ENCODE results near the gene PRDM2.

Gene PRDM2

GRCh38 chr1:13737398-13737797, 37.4 kb downstream of the PRDM2 start:
- DNase-seq, result peak; percentile 88

- no peak for DNase-seq
Observed at GRCh38 chr1:13746342-13746741, 46.4 kb downstream of the PRDM2 start.

GRCh38 chr1:13748610-13749505, 48.9 kb downstream of the PRDM2 start:
- peak; percentile 97 for DNase-seq

DNA sequence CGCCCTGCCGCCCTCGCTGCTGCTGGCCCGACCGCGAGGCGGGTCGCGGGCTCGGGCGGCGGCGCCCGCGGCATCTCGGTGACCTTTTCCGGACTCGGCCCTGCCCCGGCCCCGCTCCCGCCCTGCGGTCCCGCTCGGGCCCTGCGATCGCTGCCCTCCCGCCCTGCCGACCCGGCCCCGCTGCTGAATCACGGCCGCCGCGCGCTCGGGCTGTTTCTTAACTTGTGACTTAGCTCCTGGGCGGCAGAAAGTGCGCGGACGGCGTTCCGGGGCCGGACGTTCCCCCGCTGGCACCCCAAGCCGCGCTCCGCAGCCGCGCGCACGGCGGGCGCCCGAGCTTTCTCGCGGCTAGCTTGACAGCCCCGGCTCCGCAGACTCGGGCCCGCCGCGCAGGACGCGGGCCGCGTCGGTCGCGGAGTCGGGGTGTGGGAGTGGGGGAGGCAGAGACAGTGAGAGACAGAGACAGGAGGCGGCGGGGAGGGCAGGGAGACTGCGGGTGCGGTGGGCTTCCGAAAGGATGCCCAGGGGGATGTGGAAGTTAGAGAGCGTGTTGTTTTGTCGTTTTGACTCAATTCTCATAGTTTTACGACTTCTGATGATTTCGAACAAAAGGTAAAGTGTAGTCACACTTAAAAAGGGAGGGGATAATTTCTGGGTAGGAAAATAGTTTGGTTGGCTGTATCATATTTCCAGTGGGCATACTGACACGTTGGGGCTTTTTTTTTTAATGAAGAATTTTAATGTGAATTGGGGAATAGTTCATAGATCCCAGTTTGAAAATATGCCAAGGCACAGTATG, 49.8 kb downstream of the PRDM2 start:
- DNase-seq, result peak; percentile 18

- no peak for DNase-seq
Observed at GRCh38 chr1:13751458-13751871, 51.5 kb downstream of the PRDM2 start.

DNA sequence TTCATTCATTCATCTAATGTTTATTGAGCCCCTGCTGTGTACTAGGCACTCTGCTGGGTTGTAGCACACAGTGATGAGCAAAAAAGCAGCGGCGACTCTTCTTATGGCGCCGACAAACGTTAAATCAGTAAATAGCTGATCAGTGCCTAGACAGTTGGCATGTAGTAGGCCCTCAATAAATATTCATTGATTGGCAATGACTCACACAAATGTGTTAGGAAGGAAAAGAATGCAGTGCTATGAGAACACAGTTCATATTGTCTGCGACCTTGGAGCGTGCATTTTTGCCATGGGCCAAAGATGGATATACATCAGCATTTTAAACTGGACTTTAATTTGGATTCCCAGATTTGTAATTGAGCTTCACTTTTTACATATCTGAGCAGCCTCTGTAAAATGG, 52.0 kb downstream of the PRDM2 start:
- DNase-seq, result no peak

GRCh38 chr1:13752852-13753251, 52.9 kb downstream of the PRDM2 start:
- no peak for DNase-seq

DNA sequence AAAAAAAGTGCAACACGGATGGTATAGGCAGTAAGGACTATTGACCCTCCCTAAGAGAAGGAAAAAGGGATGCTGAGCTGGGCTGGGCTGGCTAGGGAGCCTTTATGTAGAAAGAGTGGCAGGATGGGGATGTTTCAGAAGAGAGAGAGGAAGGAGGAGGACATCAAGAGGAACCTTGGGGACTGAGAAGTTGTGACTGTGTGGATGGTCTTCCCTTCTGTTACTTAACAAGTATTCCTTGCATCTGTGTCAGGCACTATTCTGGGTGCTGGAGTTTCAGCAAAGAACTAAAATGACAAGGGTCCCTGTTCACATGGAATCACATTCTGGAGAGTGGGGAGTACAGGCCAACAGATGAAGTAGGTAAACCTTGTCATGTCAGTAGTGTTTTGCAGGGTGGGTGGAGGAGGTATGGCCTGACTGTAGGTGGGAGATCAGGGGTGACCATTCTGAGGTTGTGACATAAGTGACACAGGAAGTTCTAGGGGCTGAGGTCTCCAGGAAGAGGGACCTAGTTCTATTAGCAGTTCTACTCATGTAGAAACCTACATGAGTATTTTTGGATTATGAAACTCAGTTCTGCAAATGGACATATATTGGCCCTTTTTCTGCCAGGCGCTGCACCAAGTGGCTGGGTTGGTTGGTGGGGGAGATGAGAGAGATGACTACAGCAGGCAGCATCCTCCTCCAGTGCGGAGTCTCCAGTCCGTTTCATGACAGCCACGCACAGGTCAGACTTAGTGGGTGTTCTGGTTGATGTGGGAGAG, 53.8 kb downstream of the PRDM2 start:
- DNase-seq, result no peak

GRCh38 chr1:13754510-13755103, 54.6 kb downstream of the PRDM2 start:
- DNase-seq, result no peak

DNA sequence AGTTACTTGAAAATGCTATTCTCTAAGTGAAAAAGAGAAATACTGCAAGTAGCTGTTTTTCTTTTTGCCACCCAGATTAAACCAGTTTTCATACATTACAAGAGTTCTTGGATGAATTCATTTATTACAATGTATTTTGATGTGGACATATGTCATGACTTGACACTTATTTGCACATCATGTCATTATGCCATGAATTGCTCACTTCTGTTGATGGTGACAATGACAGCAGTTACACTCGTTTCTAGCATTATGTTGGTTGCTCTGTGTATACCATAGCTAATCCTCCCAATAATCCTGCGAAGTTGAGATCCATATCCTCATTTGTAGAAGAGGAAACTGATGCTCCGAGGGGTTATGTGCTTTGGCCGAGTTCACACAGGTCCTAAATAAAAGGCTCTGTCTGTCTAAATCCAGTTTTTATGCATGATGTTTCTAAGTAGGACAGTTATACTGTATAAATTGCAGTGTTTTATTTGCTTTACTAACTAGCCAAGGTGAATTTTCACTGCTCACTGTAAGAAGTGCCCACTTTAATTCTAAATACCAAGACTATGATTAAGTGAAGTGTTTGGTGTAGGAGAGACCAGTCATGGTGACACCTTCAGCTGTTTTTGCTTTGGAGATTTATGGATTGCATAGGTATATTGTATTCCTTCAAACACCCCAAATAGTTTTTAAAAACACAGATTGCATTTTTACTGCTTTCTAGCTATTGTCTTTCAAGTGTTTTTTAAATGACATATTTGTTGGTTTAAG, 56.7 kb downstream of the PRDM2 start:
- no peak for DNase-seq

DNA sequence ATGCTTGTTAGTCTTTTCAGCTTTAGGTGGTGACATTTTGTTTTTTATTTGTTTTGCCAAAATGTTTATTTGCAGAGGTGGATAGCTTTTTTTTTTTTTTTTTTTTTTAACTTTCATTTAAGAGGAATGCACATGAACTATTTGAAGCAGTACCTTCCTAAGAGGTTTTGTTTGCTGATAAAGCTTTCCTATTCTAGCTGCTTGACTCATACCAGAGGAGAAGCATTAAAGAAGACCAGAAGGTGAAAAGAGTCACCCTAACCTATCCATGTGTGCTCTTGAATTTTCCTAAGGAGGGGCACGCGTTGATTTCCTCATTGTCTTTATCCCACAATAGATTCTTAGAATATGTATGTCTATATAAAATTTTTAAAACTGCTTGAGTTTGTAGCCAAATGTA, 57.7 kb downstream of the PRDM2 start:
- no peak for DNase-seq

GRCh38 chr1:13759072-13759471, 59.1 kb downstream of the PRDM2 start:
- DNase-seq, result no peak

DNA sequence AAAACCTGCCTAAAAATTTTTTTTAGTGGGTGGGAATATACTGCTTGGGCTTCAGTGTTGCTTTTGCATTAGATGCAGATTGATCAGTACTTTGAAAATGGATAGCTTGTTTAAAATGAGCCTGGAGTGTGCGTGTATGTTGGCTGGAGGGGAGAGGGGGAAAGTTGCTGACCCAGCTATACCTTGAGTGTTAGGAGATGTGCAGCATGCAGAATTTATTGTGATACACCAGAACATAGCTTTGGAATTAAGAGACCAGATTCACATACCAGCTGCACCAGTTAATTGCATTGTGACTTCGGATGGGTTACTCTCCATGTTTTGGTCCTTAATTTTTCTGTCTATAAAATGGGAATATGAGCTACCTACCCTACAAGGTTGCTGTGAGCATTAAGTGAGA, 60.4 kb downstream of the PRDM2 start:
- no peak for DNase-seq

DNA sequence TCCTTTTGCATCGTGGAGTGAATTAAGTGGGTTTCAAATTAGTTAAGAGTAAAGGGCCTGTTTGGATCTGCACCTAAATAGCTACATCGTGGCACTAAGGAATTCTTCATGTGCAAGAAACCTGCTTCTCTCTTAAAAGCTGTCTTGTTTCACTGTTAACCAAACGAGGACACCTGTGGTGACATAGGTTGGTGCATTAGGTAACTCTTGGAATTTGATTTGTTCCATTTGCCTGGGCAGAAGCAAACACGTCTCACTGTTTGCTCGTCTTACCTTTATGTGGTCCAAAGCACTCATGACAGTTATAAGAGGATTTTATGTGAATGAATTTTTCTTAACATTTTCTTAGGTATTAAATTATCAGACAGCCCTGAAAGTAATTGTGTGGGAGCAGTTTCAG, 60.9 kb downstream of the PRDM2 start:
- no peak for DNase-seq

- DNase-seq, result no peak
Observed at GRCh38 chr1:13761883-13762282, 61.9 kb downstream of the PRDM2 start.

DNA sequence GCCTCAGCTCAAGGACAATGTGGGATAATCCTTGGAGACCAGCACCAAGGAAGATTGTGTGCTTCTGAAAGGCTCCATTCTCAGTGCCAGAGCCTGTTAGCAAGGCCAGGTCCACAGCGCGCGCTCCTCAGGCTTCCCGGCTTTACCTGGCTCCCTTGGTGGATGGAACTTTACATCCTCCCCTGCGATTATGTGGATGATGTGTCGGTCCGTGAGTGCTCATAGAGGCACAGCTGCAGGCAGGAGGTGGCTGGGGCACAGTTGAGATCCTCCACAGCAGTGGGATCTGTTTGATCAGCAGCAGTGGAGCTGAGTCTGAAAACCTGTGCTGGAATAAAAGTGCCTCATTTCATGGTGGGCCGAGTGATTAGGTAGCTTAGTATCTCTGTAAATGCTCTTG, 62.7 kb downstream of the PRDM2 start:
- DNase-seq, result no peak

DNA sequence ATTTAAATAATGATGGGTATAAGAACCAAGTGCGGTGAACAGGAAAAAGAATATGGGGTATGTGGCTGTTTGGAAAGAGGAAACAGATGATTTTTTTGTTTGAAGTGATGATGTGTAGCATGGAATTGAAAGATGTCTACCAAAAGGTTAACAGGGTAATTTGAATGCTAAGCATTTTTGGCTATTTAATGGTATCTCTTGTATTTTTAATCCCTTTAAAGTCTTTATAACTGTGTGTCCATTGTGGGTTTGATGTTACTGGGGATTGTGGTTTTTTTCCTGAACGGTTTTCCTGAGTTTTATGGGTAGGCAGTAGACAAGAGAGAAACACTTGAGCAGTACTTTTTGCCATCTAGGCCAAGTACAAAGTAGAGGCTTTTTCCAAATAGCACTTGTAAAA, 63.2 kb downstream of the PRDM2 start:
- DNase-seq, result no peak

- DNase-seq, result no peak
Observed at GRCh38 chr1:13763991-13764390, 64.0 kb downstream of the PRDM2 start.

DNA sequence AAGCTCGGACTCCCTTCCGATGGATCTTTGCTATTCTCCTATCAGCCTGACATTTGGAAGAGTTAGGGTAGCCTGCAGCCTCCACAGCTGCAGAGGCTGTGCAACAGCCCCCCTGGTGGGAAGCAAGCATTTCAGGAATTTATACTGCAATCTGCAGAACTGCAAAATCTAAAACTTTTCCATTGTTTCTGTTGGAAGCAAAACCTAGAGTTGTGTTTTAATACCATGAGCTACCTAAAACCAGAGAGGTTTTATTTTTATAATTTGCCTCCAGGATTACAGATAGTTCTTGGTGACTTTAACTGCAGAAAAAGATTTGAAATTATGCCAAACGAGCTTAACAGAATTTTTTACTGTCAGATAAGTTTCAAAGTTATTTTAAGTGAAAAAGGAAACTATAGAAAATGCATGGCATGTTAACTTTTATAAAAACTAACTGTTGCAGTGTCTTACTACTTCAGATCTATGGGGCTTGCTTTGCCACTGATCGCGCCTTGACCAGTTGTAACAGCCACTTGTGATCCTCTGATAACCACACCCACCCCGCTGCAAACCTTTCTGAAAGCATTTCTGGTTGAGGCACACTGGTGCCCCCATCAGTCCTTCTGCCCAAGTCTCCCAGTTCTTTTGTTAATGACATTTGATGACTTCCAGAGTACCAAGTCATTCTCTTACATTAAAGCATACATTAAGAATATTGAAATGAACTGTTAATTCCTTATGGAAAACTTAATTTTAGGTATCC, 64.8 kb downstream of the PRDM2 start:
- no peak for DNase-seq

GRCh38 chr1:13766592-13767564, 66.9 kb downstream of the PRDM2 start:
- DNase-seq, result no peak

Data from NCI-H1105 treated with DMSO at 0.1 percent for 48 hours (cell line).